Bronchial epithelial cell (primary cell): ENCODE results near the gene OCIAD2. TPM values are rescaled to one million over a fixed set of nuclear protein-coding genes. Genes with fewer than 3 reads are reported as not detected.
"Not testable (repeated sequence)": the region's sequence is repeated elsewhere in the genome, so short reads cannot be mapped to it uniquely, and the experiment has no call there.

Experiments
- DNase-seq: peaks from one replicate; pipeline ENCODE4 v3.0.0-alpha.2; 2010; ENCODE audit warnings: low read depth
- FAIRE-seq: peaks from 2 replicates; lab custom pipeline; 2011; peaks lifted over from hg19 to GRCh38; lab: Jason Lieb, UNC
- H3K27me3 ChIP-seq: 2 replicates; pipeline ENCODE4 v1.5.1; 2011; ENCODE audit warnings: low read length; ENCODE audit not compliant: control insufficient read depth, insufficient read depth
- H3K36me3 ChIP-seq: 2 replicates; pipeline ENCODE4 v1.5.1; 2011; ENCODE audit warnings: low read length; ENCODE audit not compliant: control insufficient read depth, insufficient read depth
- H3K4me3 ChIP-seq: 2 replicates; pipeline ENCODE4 v1.5.1; 2011; ENCODE audit warnings: mild to moderate bottlenecking, low read depth, low read length, control low read depth
- total RNA-seq: library from RNA; depleted of rRNA; stranded (reverse); fragments of >200 nt; gene quantifications from 2 replicates; pipeline ENCODE4 v1.2.1, GENCODE V29; 2014
- TF ChIP-seq, protein P1 (sequence below): IDR thresholded peaks from 2 replicates; pipeline ENCODE4 v1.5.1; 2011; ENCODE audit warnings: mild to moderate bottlenecking, moderate library complexity, low read length, control low read depth, inconsistent platforms; ENCODE audit not compliant: insufficient read depth, severe bottlenecking

OCIAD2 gene
- total RNA-seq, 1 donor from 2014 or later = 162 TPM

DNA sequence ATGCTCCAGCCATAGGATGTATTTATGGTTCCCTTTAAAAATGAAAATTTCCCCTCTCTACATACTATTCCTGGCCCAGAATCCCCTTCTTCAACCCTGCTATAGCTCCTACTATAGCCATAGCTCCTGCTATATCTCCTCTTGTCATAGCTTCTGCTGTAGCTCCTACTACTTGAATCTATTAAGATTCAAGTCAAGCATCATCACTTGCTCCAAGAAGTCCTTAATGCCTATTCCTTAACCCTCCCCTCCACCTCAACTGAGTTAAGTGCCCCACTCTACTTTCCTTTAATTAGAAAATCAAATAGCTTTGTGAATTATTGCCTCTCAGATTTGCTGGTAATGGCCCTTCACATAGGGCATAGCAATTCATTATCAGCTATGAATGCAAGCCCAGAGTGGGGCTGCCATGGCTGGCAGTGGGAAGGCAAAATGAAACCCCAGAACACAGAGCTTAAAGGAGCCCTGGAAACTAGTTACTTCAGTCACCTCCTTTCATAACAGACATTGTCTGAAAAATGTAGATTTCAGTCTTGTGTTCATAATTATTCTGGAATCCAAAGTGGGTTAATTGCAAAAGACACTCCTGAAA lies 15.4 kb downstream of the OCIAD2 start:
- TF ChIP-seq, protein P1, sequence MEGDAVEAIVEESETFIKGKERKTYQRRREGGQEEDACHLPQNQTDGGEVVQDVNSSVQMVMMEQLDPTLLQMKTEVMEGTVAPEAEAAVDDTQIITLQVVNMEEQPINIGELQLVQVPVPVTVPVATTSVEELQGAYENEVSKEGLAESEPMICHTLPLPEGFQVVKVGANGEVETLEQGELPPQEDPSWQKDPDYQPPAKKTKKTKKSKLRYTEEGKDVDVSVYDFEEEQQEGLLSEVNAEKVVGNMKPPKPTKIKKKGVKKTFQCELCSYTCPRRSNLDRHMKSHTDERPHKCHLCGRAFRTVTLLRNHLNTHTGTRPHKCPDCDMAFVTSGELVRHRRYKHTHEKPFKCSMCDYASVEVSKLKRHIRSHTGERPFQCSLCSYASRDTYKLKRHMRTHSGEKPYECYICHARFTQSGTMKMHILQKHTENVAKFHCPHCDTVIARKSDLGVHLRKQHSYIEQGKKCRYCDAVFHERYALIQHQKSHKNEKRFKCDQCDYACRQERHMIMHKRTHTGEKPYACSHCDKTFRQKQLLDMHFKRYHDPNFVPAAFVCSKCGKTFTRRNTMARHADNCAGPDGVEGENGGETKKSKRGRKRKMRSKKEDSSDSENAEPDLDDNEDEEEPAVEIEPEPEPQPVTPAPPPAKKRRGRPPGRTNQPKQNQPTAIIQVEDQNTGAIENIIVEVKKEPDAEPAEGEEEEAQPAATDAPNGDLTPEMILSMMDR = no peak
- DNase-seq (no peak), FAIRE-seq (no peak)
- H3K4me3 ChIP-seq = no peak overlapping the region
- H3K27me3 ChIP-seq = no peaks in the 10 kb centered on the region
- peaks cover 10% of the 10 kb centered on the region for H3K36me3 ChIP-seq

DNA sequence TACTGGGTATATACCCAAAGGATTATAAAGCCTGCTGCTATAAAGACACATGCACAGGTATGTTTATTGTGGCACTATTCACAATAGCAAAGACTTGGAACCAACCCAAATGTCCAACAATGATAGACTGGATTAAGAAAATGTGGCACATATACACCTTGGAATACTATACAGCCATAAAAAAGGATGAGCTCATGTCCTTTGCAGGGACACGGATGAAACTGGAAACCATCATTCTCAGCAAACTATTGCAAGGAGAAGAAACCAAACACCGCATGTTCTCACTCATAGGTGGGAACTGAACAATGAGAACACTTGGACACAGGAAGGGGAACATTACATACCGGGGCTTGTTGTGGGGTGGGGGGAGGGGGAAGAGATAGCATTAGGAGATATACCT lies 16.8 kb downstream of the OCIAD2 start:
- not testable (repeated sequence) for H3K4me3 ChIP-seq, H3K36me3 ChIP-seq, FAIRE-seq, DNase-seq, H3K27me3 ChIP-seq

DNA sequence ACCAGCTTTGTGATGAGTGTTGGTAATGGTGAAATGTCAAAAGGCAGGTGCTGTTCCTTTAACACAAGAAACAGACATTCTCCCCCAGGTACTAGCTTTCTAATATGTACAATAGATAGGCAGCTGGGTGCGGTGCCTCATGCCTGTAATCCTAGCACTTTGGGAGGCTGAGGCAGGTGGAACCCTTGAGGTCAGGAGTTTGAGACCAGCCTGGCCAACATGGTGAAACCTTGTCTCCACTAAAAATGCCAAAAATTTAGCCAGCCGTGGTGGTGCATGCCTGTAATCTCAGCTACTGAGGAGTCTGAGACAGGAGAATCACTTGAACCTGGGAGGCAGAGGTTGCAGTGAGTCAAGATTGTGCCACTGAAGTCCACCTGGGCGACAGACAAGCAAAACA lies 24.9 kb downstream of the OCIAD2 start:
- not testable (repeated sequence) for DNase-seq, H3K4me3 ChIP-seq, H3K36me3 ChIP-seq, H3K27me3 ChIP-seq, FAIRE-seq

DNA sequence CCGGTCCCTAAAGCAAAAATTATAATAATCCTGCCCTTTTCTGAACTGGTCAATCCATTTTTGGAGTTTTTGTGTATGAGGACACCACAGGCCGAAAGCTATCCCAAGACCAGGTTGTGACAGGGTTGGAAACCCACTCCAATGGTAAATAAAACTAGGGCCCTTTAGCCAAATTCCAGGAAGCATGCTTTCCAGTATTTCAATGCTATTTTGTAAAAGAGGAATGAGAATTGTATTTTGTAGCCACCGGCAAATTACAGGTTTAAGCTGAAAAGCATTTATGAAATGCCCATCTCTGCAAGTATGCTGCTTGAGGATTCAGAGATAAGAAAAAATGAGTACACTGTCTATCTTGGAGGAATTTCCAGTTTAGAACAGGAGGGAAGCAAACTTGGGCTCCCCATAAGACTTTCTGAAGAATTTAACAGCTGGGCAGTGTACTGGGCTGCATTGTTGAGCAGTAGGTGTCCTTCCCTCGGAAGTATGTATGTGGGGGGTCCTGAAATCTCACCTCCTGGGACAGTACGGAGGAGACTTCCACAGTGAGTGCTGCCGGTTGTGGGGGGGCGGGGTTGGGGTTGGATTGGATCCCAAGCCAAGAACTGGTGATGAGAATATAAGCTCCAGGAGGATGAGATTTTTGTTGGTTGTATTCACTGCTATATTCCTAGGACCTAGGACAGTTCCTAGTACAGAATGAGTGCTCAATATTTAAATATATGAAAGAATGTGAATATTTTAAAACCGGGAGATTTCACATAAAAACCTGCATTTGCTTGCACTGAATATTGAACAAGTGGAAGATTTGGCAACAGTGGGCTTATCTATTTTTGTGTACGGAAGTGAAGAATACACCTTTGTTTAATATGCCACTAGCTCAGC lies 26.8 kb downstream of the OCIAD2 start:
- TF ChIP-seq, protein P1 = no peak
- DNase-seq (no peak), FAIRE-seq (no peak)
- Histone ChIP-seq H3K4me3 (no peak overlapping the region), H3K36me3 (no peaks in the 10 kb centered on the region), H3K27me3 (no peaks in the 10 kb centered on the region)

DNA sequence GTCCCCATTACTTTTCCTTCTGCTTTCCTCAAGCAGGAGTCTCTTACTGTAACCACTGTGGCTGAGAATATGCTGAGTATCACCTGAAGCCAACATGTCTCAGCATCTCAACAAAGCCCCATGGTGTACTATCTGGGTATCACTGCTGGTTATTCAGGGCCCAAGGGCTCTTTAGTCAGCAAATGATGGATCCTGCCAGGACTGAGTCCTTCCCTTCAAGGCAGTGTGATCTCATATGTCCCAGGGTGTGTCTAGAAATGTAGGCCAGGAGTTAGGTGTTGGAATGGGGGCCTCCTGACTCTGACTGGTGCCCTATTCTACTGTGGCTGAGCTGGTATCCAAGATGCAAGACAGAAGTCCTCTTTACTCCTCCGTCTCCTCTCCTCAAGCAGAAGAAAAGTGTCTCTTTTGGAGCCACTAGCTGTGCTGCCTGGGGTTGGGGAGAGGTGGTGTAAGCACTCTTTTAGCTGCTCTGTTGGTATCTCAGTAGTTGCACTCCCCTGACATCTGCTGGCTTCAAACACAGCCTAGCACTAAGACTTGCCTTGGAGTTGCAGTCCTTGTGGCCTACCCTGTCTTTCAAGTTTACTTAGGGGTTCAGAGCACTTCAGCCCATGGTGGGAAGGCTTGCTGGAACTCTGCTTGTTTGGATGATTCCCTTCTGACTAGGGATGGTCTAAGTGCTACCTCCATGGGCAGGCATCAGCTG lies 28.6 kb downstream of the OCIAD2 start:
- FAIRE-seq = peak; percentile 58
- Histone ChIP-seq H3K36me3 (no peaks in the 10 kb centered on the region), H3K4me3 (no peak overlapping the region), H3K27me3 (no peaks in the 10 kb centered on the region)
- DNase-seq = peak; percentile 91
- TF ChIP-seq, protein P1 = no peak

DNA sequence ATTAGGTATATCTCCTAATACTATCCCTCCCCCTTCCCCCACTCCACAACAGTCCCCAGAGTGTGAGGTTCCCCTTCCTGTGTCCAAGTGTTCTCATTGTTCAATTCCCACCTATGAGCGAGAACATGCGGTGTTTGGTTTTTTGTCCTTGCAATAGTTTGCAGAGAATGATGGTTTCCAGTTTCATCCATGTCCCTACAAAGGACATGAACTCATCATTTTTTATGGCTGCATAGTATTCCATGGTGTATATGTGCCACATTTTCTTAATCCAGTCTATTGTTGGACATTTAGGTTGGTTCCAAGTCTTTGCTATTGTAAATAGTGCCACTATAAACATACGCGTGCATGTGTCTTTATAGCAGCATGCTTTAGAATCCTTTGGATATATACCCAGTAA lies 41.9 kb downstream of the OCIAD2 start:
- FAIRE-seq, DNase-seq, H3K27me3 ChIP-seq, H3K36me3 ChIP-seq, H3K4me3 ChIP-seq: not testable (repeated sequence)

DNA sequence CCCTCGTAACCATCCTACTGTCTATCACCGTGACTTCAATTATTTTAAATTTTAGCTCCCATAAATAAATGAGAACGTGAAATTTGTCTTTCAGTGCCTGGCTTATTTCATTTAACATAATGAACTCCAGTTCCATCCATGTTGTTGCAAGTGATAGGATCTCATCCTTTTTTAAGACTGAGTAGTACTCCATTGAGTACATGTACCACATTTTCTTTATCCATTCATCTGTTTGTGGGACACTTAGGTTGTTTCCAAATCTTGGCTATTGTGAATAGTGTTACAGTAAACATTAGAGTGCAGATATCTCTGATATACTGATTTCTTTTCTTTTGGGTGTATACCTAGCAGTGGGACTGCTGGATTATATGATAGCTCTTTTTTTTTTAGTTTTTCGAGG lies 42.8 kb downstream of the OCIAD2 start:
- H3K4me3 ChIP-seq = no peak overlapping the region
- H3K27me3 ChIP-seq = no peaks in the 10 kb centered on the region
- FAIRE-seq (no peak), DNase-seq (no peak)
- TF ChIP-seq, protein P1 = no peak
- no peaks in the 10 kb centered on the region for H3K36me3 ChIP-seq
